Measurements from ENCODE around the gene NR2C1. TPM values are rescaled to one million over a fixed set of nuclear protein-coding genes. Genes with fewer than 3 reads are reported as not detected.

The NR2C1 gene
- total RNA-seq, result 100 to 1,000 TPM in 2 of 6 donors, 10 to 100 TPM in 4; 23.7 to 173 (median 41.8) TPM

DNA sequence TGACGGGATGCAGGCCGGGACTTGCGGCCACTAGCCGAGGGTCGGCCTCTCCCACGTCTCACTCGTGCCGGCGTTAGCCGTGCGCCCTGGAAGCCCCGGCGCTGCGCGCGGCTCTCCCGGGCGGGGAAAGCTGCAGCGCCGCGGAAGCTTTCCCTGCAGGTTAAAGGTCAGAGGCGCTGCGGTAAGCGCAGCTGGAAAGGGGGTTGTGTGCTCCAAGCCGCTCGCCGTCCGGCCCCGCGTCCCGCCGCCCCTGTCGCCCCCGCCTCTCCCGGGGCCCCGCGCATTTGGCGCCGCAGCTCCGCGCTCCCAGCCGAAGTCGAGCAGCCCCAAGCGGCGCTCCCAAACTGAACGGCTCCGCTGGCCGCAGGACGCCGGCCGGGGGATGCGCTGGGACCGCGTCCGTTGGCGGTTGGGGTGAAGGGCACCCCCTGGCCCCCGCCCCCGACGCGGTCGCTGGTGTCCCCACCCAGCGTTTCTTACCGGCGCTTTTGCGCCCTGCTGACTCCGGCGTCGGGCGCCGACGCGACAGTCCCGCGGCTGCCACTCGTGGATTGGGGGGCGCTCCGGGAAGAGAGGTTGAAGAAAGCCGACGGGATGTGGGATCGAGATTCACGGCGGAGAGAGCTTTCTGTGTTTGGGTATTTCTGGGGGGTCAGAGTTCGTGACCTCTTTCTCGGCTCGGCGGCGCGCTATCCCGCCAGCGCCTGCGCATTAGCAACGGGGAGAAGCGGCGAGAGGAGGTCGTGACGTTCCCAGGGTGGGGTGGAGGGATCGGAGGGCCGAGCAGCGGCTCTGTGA is at the start of gene NR2C1:
NR2C1 (minus strand) TSS at position 719 of the 798 bp plus-strand sequence. CDS start 6,234 bp downstream, outside the sequence.
- 0% methylated on average over 34 to 58 of the region's 99 CpGs for WGBS, 2 donors
- peak within 1 kb of the TSS; percentile 79 to 100 (median 90) for H3K4me3 ChIP-seq
- no peaks in the 10 kb centered on the region for H3K27me3 ChIP-seq

DNA sequence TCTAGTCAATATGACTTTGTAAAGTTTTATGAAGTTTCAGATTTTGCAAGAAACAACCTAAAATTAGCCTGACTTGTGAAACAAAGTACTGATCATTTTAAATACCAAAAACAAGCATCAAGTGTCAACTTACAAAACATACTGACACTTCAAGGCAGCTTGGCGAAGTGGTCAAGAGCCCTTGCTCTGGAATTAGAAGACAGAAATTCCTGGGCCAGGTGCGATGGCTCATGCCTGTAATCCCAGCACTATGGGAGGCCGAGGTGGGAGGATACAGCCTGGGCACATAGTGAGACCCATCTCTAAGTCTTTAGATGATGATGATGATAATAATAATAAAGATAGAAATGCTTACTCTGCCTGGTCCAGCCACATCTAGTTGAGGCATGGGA is 45.4 kb upstream of the NR2C1 start:
- ATAC-seq (ENCODE audit: low FRiP score in 2 of 2) (peak; percentile 45 to 68), DNase-seq (peak in 1 of 2 donors; percentile 56)
- TF ChIP-seq POLR2AphosphoS5 (IDR thresholded peaks at IDR 0.05), result no peak
- no peak for TF ChIP-seq POLR2A (IDR thresholded peaks at IDR 0.05)
- TF ChIP-seq CTCF (IDR thresholded peaks at IDR 0.05), result no peak
- TF ChIP-seq EP300 (IDR thresholded peaks at IDR 0.05), result no peak
- no peak overlapping the region for H3K4me3 ChIP-seq
- H3K9me3 ChIP-seq, result no peaks in the 10 kb centered on the region
- no peaks in the 10 kb centered on the region for H3K27me3 ChIP-seq
- H3K36me3 ChIP-seq, result no peaks in the 10 kb centered on the region
- peaks cover 17 to 25% (median 24%) of the 10 kb centered on the region in 4 donors for H3K4me1 ChIP-seq
- 60 to 67% methylated on average over 3 of the region's 3 CpGs for WGBS, 2 donors
- H3K27ac ChIP-seq, result peak overlapping the region; percentile 37 to 74 (median 58)

More for the DNA sequence above, at the start of gene NR2C1:
- TF ChIP-seq POLR2A (IDR thresholded peaks at IDR 0.05) (peak in 2 of 4 donors; percentile 37 to 66), POLR2AphosphoS5 (IDR thresholded peaks at IDR 0.05) (peak in 1 of 2 donors; percentile 83), CTCF (IDR thresholded peaks at IDR 0.05) (peak in 4 of 6 experiments; percentile 70 to 95 (median 88)), EP300 (IDR thresholded peaks at IDR 0.05) (no peak)
- H3K27ac ChIP-seq, result peak within 1 kb of the TSS; percentile 88 to 96 (median 92)
- peak; percentile 93 to 94 for DNase-seq
- H3K9me3 ChIP-seq, result no peaks in the 10 kb centered on the region
- H3K4me1 ChIP-seq, result peaks cover 6 to 28% (median 15%) of the 10 kb centered on the region in 4 donors
- peak; percentile 97 to 98 for ATAC-seq (ENCODE audit: low FRiP score in 2 of 2)
- H3K36me3 ChIP-seq, result peaks cover 0 to 2% (median 0%) of the 10 kb centered on the region in 4 donors

DNA sequence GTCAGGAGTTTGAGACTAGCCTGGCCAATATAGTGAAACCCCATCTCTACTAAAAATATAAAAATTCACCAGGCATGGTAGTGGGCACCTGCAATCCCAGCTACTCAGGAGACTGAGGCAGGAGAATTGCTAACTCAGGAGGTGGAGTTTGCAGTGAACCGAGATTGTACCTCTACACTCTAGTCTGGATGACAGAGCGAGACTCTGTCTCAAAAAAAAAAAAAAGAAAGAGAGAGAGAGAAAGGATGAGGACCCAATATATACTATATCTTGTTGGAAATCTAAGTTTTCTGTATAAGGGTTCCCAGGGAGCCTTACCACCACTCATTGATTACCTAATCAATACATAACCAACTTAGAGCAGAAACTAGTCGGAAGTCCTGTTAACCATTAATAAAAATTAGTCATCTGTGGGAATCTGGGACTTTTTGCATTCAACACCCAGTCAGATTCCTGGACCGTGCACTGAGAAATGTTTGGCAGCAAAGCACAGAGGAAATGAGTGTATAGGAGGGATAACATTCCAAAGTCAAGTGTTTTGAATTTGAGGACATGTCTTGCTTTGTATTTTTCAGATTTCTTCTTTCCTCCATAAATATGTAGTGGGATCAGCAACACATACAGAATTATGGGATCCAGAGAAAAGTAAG is 44.8 kb upstream of the NR2C1 start:
- TF ChIP-seq EP300 (IDR thresholded peaks at IDR 0.05) (no peak), POLR2A (IDR thresholded peaks at IDR 0.05) (no peak), CTCF (IDR thresholded peaks at IDR 0.05) (no peak)
- peaks cover 0 to 3% (median 0%) of the 10 kb centered on the region in 4 donors for H3K36me3 ChIP-seq
- peak overlapping the region; percentile 37 to 74 (median 58) for H3K27ac ChIP-seq
- WGBS, 2 donors, result 43 to 50% methylated on average over 4 of the region's 4 CpGs
- no peaks in the 10 kb centered on the region for H3K27me3 ChIP-seq
- ATAC-seq (ENCODE audit: low FRiP score in 2 of 2), result peak; percentile 58 to 71
- H3K4me3 ChIP-seq, result no peak overlapping the region
- no peaks in the 10 kb centered on the region for H3K9me3 ChIP-seq
- no peak for DNase-seq
- H3K4me1 ChIP-seq, result peaks cover 17 to 25% (median 24%) of the 10 kb centered on the region in 4 donors

- ATAC-seq (ENCODE audit: low FRiP score in 2 of 2), result peak; percentile 77 to 89
- TF ChIP-seq POLR2A (IDR thresholded peaks at IDR 0.05), result no peak
- peak; percentile 56 to 88 (median 78) for TF ChIP-seq CTCF (IDR thresholded peaks at IDR 0.05)
- no peak for TF ChIP-seq EP300 (IDR thresholded peaks at IDR 0.05)
- no peak for TF ChIP-seq POLR2AphosphoS5 (IDR thresholded peaks at IDR 0.05)
- 39 to 55% methylated on average over 2 of the region's 2 CpGs for WGBS, 2 donors
- Histone ChIP-seq H3K27ac (peak overlapping the region in 3 of 4 donors; percentile 45 to 74 (median 71)), H3K9me3 (no peaks in the 10 kb centered on the region), H3K4me3 (no peak overlapping the region), H3K27me3 (no peaks in the 10 kb centered on the region), H3K36me3 (peaks cover 0 to 12% (median 3%) of the 10 kb centered on the region in 4 donors), H3K4me1 (peaks cover 17 to 25% (median 24%) of the 10 kb centered on the region in 4 donors)
- DNase-seq, result peak in 1 of 2 donors; percentile 67
These were observed 43.8 kb upstream of the NR2C1 start for GRCh38 chr12:95117178-95117599.
